Skeletal muscle tissue (tissue), 4 donors: ENCODE measurements around the gene PYGO1. TPM values are rescaled to one million over a fixed set of nuclear protein-coding genes. Genes with fewer than 3 reads are reported as not detected.

Experiments used
- H3K27ac ChIP-seq: one replicate; pipeline ENCODE4 v1.7.0; 2013; ENCODE audit warnings: mild to moderate bottlenecking, low read depth, low read length, inconsistent platforms
- H3K27me3 ChIP-seq, 3 donors: one replicate each; pipeline ENCODE4 v1.7.0; 2013; ENCODE audit warnings: low read length in 3 of 3; ENCODE audit not compliant: control insufficient read depth in 3 of 3, insufficient read depth in 3 of 3
- H3K36me3 ChIP-seq, 3 donors: one replicate each; pipeline ENCODE4 v1.7.0; 2013; ENCODE audit warnings: low read length in 3 of 3; ENCODE audit not compliant: control insufficient read depth in 3 of 3, insufficient read depth in 3 of 3
- H3K4me1 ChIP-seq, 3 donors: one replicate each; pipeline ENCODE4 v1.7.0; 2013; ENCODE audit warnings: low read length in 3 of 3, mild to moderate bottlenecking in 3 of 3; ENCODE audit not compliant: control insufficient read depth in 3 of 3, insufficient read depth in 3 of 3
- H3K4me3 ChIP-seq, 3 donors: one replicate each; pipeline ENCODE4 v1.7.0; 2013; ENCODE audit warnings: low read length in 3 of 3
- H3K9ac ChIP-seq, 3 donors: one replicate each; pipeline ENCODE4 v1.7.0; 2013; ENCODE audit warnings: low read length in 3 of 3, mild to moderate bottlenecking in 3 of 3, moderate library complexity in 2 of 3, low read depth in 1 of 3
- H3K9me3 ChIP-seq, 3 donors: one replicate each; pipeline ENCODE4 v1.7.0; 2013; ENCODE audit warnings: low read length in 3 of 3; ENCODE audit not compliant: control insufficient read depth in 3 of 3
- total RNA-seq: library from RNA; depleted of rRNA; stranded (reverse); fragments of >200 nt; gene quantifications from one replicate; pipeline ENCODE4 v1.2.3, GENCODE V29; 2014
- donor health status: Osteomylitis.

The PYGO1 gene, protein sequence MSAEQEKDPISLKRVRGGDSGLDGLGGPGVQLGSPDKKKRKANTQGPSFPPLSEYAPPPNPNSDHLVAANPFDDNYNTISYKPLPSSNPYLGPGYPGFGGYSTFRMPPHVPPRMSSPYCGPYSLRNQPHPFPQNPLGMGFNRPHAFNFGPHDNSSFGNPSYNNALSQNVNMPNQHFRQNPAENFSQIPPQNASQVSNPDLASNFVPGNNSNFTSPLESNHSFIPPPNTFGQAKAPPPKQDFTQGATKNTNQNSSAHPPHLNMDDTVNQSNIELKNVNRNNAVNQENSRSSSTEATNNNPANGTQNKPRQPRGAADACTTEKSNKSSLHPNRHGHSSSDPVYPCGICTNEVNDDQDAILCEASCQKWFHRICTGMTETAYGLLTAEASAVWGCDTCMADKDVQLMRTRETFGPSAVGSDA
- 10.4 TPM for total RNA-seq

DNA sequence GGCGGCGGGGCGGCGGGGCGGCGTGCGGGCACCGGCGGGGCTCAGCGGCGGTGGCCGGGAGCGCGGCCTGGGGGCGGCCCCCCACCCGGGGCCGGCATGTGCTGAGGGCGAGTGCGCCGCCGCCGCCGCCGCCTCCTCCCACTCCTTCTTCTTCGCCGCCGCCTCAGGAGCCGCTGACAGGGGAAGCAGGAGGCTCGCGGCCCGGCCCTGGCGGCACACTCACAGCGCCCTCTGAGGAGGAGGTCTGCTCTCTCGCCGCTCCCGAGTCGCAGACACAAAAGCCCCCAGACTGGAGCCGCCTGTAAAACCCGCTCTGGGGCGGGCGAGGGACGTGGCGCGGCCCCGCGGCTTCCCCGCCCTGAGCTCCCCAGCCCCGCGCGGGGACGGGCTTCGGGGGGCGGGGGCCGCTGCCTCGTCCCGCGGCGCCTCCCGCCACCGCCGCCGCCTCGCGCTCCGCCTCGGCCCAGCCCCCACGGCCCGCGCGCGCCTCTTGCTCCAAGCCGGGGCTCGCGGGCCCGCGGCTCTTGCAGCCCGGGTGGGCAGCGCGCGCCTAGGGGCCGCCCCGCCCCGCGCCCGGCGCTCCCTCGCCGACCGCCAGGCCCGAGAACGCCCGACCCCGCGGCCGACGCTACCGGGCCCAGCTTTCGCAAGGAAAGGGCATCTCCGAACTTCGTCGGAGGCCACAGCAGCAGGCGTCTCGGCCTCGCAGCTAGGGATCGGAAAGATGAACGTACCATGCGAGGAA is at the start of gene PYGO1:
PYGO1 (minus strand) TSS at position 276 of the 745 bp plus-strand sequence. CDS start 462 bp downstream, outside the sequence.
- Histone ChIP-seq H3K27ac (peak within 1 kb of the TSS; percentile 82), H3K9ac (peak within 1 kb of the TSS; percentile 82 to 93 (median 92))

DNA sequence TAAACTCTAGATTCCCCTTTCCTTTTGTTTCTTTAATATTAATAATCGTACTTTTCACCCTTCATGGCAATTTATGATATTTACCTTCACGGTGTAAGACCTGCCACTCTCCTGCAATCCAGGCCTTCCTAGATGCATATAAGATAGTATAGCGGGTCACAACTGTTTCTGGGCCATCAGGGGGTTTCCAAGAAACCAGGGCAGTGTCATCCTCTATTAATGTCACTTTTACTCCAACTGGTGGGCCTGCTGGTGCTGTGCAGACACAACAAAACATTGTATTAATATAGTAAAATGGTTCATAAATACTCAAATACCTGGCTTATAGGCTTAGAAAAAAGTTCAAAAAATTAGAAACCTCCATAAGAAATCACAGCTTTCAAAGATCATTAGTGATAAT is 48.9 kb upstream of the PYGO1 start:
- Histone ChIP-seq H3K27ac (peak overlapping the region; percentile 37), H3K36me3 (peaks cover 0 to 7% (median 0%) of the 10 kb centered on the region in 3 donors), H3K9me3 (no peaks in the 10 kb centered on the region), H3K27me3 (no peaks in the 10 kb centered on the region), H3K4me1 (peaks cover 0 to 4% (median 0%) of the 10 kb centered on the region in 3 donors), H3K9ac (no peak overlapping the region), H3K4me3 (no peak overlapping the region)

More for the DNA sequence above, at the start of gene PYGO1:
- peaks cover 2 to 23% (median 19%) of the 10 kb centered on the region in 3 donors for H3K4me1 ChIP-seq
- H3K4me3 ChIP-seq, result peak within 1 kb of the TSS; percentile 80 to 88 (median 83)
- H3K9me3 ChIP-seq, result no peaks in the 10 kb centered on the region
- H3K36me3 ChIP-seq, result peaks cover 0 to 3% (median 0%) of the 10 kb centered on the region in 3 donors
- no peaks in the 10 kb centered on the region for H3K27me3 ChIP-seq

DNA sequence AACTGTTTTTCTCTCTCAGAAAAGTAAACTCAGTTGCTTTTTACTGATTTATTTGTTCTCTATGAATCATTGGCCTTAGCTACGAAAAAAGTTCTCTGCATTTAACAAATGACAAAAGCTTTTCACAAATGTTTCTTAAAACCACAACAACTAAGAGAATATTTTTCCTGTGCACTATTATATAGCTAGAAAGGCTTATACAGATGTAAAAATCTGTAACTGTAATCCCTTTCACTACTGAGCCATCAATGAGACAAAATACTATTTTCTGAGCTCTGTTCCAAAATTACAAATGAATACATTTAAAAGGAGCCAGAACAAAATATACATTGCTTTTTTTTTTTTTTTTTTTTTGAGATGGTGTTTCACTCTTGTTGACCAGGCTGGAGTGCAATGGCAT is 45.6 kb upstream of the PYGO1 start:
- peak overlapping the region; percentile 36 for H3K27ac ChIP-seq
- no peaks in the 10 kb centered on the region for H3K9me3 ChIP-seq
- peaks cover 0 to under 1% (median 0%) of the 10 kb centered on the region in 3 donors for H3K36me3 ChIP-seq
- H3K27me3 ChIP-seq, result no peaks in the 10 kb centered on the region
- H3K9ac ChIP-seq, result no peak overlapping the region
- H3K4me3 ChIP-seq, result no peak overlapping the region
- peaks cover 2 to 12% (median 5%) of the 10 kb centered on the region in 3 donors for H3K4me1 ChIP-seq

DNA sequence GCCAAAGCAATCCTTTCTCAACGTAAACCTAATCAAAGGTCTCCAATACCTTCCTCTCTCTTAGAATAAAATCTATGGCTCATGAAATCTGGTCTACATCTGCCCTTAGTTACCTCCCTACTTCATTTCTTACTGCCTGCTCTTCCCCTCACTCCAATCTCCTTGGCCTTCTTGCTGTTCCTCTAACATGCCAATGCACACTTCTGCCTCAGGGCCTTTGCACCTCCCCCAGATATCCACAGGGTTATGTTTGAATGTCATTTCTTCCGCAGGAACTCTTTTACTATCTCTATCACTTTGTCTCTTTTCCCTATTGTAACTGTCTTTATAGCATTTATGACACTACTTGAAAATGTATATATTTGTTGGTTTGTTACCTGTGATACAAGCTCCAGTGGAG is 44.3 kb upstream of the PYGO1 start:
- Histone ChIP-seq H3K9ac (no peak overlapping the region), H3K4me3 (no peak overlapping the region), H3K27me3 (no peaks in the 10 kb centered on the region), H3K9me3 (no peaks in the 10 kb centered on the region), H3K36me3 (no peaks in the 10 kb centered on the region), H3K4me1 (peaks cover 5 to 16% (median 11%) of the 10 kb centered on the region in 3 donors), H3K27ac (peak overlapping the region; percentile 96)

DNA sequence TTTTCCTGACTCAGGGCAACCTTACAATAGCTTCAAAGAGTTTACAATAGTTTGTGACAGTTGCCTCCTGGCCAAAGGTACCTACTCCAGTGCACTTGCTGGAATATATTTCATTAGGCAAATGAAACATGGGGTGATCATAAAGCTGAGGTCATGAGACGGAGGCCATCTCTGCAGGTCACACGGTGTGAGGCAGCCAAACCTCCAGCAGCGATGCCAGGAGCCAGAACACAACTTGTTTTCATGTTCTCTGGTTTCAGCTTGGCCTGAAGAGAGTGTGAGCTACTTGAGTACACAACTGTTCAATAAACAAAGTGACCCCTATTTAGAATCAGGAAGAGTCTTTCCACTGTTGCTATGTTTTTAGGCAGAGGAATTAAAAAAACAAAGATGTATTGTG is 42.7 kb upstream of the PYGO1 start:
- Histone ChIP-seq H3K9me3 (no peaks in the 10 kb centered on the region), H3K27ac (peak overlapping the region; percentile 96), H3K4me1 (peaks cover 5 to 16% (median 11%) of the 10 kb centered on the region in 3 donors), H3K4me3 (no peak overlapping the region), H3K9ac (peak overlapping the region; percentile 34 to 66 (median 55)), H3K27me3 (no peaks in the 10 kb centered on the region), H3K36me3 (no peaks in the 10 kb centered on the region)

DNA sequence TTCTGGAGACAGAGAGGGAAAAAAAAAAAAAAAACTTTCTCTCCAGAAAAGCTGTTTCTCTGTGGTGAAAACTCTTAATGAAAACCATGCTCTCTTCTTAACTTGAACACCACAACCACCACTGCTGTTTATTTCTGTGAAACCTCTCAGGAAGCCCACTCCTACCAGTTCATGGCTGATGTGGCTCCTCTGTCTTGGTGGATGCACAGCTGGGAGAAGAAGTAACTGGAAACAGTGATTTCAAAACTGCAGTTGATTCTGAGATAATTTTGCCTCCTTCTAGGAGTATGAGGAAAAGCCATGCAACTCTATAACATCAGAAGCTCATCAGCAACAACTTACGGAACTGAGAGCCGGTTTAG is 40.2 kb upstream of the PYGO1 start:
- no peaks in the 10 kb centered on the region for H3K9me3 ChIP-seq
- no peak overlapping the region for H3K4me3 ChIP-seq
- H3K27ac ChIP-seq, result peak overlapping the region; percentile 90
- peaks cover 5 to 16% (median 11%) of the 10 kb centered on the region in 3 donors for H3K4me1 ChIP-seq
- no peaks in the 10 kb centered on the region for H3K27me3 ChIP-seq
- H3K36me3 ChIP-seq, result no peaks in the 10 kb centered on the region
- H3K9ac ChIP-seq, result peak overlapping the region in 2 of 3 donors; percentile 9 to 74

DNA sequence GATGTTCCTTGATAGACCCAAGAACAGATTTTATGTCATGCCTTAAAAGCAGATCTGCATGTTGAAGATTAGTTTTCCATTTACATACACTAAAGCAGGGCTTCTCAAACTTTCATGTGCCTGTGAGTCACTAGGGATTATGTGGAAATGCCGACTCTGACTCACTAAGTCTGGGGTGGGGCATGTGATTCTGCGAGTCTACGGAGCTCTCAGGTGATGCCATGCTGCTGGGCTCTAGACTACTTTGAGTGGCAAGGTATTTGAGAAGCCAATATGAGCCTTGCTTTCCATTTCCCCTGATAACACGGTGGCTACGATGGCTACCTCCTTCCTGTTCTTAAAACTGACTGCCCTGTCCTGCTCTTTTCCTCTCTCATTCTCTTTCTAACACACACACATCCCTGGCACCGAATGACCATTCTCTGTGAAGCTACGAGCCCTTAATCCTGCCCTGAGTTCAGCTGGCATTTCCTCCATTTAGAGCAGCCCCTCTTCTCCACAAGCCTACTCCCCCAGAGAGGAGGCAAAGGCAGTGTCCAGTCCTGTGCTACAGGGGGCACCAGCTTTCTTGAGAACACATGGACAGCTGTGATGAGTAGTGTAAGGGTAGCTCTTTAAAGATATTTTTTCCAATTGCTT is 39.7 kb upstream of the PYGO1 start:
- no peaks in the 10 kb centered on the region for H3K9me3 ChIP-seq
- peak overlapping the region; percentile 90 for H3K27ac ChIP-seq
- peaks cover 5 to 16% (median 11%) of the 10 kb centered on the region in 3 donors for H3K4me1 ChIP-seq
- peak overlapping the region; percentile 2 to 74 (median 9) for H3K9ac ChIP-seq
- no peaks in the 10 kb centered on the region for H3K36me3 ChIP-seq
- peak overlapping the region; percentile 35 to 63 (median 49) for H3K4me3 ChIP-seq
- no peaks in the 10 kb centered on the region for H3K27me3 ChIP-seq

DNA sequence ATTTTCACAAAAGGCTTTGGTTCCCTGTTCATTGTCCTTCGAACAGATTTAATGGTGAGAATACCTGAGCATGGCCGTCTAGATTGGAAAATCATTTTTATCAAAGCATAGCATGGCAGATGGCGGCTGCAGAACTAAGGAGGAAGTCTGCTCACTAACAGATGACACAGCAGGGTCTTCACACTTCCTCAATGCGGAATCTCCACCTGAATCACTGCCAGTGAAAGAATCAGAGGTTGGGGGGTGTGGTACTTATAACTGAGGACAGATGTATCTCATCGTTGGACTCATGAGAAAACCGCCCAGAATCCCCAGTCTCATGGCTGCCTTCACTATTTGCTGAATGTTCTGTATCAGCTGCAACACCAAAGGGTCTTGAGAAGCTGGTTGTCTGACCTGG is 31.6 kb upstream of the PYGO1 start:
- no peak overlapping the region for H3K4me3 ChIP-seq
- no peak overlapping the region for H3K27ac ChIP-seq
- no peaks in the 10 kb centered on the region for H3K36me3 ChIP-seq
- H3K9ac ChIP-seq, result no peak overlapping the region
- H3K9me3 ChIP-seq, result no peaks in the 10 kb centered on the region
- H3K27me3 ChIP-seq, result no peaks in the 10 kb centered on the region
- no peaks in the 10 kb centered on the region for H3K4me1 ChIP-seq

DNA sequence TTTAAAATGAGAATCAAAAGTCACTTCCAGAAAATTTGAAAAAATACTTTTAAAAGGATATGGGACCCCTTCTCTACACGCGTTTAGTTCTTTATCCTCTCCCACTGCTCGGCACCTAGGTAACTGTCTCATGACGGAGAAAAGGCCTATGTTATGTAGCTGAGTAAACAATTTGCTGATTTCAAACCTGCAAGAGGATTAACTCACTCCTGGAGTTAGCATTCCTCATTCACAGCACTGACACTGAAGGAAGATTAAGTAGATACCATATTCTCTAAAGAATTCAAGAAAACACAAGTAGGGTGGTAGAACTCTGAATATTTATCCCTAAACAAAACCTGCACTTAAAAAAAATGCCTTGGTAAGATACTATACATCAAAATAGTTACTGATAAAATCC is 30.2 kb upstream of the PYGO1 start:
- Histone ChIP-seq H3K27ac (no peak overlapping the region), H3K36me3 (no peaks in the 10 kb centered on the region), H3K9me3 (no peaks in the 10 kb centered on the region), H3K9ac (no peak overlapping the region), H3K4me1 (no peaks in the 10 kb centered on the region), H3K27me3 (no peaks in the 10 kb centered on the region), H3K4me3 (no peak overlapping the region)
